Effector memory CD4-positive, alpha-beta T cell (primary cell): Measurements from ENCODE around the gene ZNF792.
"Not testable (repeated sequence)": the region's sequence is repeated elsewhere in the genome, so short reads cannot be mapped to it uniquely, and the experiment has no call there.

Experiments
- DNase-seq, 3 donors: peaks; one replicate each; pipeline ENCODE4 v3.0.0-alpha.2; 2020
- H3K27ac ChIP-seq: 2 replicates; pipeline ENCODE4 v1.7.0; 2013; ENCODE audit warnings: mild to moderate bottlenecking, low read length, moderate library complexity; ENCODE audit not compliant: insufficient read depth, poor library complexity, severe bottlenecking
- H3K27me3 ChIP-seq: replicated peaks from 2 replicates; pipeline ENCODE4 v1.7.0; 2013; ENCODE audit warnings: mild to moderate bottlenecking, low read length; ENCODE audit not compliant: insufficient read depth, control insufficient read depth, poor library complexity, severe bottlenecking
- H3K36me3 ChIP-seq: 2 replicates; pipeline ENCODE4 v1.7.0; 2013; ENCODE audit warnings: mild to moderate bottlenecking, low read length, moderate library complexity; ENCODE audit not compliant: control insufficient read depth, insufficient read depth
- H3K4me1 ChIP-seq: 2 replicates; pipeline ENCODE4 v1.7.0; 2013; ENCODE audit warnings: low read length, mild to moderate bottlenecking; ENCODE audit not compliant: control insufficient read depth, insufficient read depth, poor library complexity, severe bottlenecking
- H3K4me3 ChIP-seq: 2 replicates; pipeline ENCODE4 v1.7.0; 2013; ENCODE audit warnings: low read length, low read depth, mild to moderate bottlenecking; ENCODE audit not compliant: insufficient read depth, poor library complexity, severe bottlenecking
- H3K9me3 ChIP-seq: 2 replicates; pipeline ENCODE4 v1.7.0; 2013; ENCODE audit warnings: mild to moderate bottlenecking, low read length, moderate library complexity; ENCODE audit not compliant: control insufficient read depth

Gene ZNF792

DNA sequence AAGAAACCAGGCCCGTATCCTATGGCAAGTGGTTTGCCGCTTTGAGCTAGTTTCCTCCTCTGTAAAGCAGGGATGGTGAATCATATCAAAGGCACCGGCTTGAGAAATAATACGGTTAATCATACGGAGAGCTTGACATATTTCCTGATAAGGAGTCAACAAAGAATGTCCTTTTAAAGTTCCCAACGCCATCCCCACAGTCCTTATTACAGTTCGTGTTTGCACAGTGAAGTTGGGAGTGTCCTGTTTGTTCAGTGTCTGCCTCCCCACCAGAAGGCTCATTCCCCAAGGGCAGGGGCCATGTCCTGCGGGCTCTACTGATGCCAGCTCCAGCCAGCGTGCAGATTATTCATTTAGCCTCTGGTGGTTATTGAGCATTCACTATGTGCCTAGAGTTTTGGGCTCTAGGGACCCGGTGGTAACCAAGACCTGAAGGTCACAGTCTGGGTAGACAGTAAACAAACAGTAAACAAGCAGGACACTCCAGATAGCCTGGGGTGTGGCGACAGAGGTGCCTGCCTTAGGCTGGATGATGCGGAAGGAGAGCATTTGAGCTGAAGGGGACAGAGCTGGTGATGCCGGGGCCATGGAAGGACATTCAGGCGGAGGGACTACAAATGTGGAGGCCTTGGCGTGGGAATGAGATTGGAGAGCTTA lies 42.4 kb upstream of the ZNF792 start:
- H3K9me3 ChIP-seq: no peaks in the 10 kb centered on the region
- H3K4me3 ChIP-seq: no peak overlapping the region
- H3K4me1 ChIP-seq: peaks cover 37% of the 10 kb centered on the region
- DNase-seq: no peak
- peak overlapping the region; percentile 5 for H3K27ac ChIP-seq
- H3K36me3 ChIP-seq: peaks cover 35% of the 10 kb centered on the region
- H3K27me3 ChIP-seq: no peaks in the 10 kb centered on the region

DNA sequence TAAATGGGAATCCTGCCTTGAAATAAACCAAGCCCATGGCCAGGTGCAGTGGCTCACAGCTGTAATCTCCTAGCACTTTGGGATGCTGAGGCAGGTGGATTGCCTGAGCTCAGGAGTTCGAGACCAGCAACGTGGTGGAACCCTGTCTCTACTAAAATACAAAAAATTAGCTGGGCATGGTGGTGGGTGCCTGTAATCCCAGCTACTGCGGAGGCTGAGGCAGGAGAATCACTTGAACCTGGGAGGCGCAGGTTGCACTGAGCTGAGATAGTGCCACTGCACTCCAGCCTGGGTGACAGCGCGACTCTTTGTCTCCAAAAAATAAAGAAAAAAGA lies 41.9 kb upstream of the ZNF792 start:
- H3K4me1 ChIP-seq: peaks cover 37% of the 10 kb centered on the region
- peaks cover 33% of the 10 kb centered on the region for H3K36me3 ChIP-seq
- not testable (repeated sequence) for H3K9me3 ChIP-seq, DNase-seq, H3K4me3 ChIP-seq, H3K27me3 ChIP-seq
- H3K27ac ChIP-seq: peak overlapping the region; percentile 13

DNA sequence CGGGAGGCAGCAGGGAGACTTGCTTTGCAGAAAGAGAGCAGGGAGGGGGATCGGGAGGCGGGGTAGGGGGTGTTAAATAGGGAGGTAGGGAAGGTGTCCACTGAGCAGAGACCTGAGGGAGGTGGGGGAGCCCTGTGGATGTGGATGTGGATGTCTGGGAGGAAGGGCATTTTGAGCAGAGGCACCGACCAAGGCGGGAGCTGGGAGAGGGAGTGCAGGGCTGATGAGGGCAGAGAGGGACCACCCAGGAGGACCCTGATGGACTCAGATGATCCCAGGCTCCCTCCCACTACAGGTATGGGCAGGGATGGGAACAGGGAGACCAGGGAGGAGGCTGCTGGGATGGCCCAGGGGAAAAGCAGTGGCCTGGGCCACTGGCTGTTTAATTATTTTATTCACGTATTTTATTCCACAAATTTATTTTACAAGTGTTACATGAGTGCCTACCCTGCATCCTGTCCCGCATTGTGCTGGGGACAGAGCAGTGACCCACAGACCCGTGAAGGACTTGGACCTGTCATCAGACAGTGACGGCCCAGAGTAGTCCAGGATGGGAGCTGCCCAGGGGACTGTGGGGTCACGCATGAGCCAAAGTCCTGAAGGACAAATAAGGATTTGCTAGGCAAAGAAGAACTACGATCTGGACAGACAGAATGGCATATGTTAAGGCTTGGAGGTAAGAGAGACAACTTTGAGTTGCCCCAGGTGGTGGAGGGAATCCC lies 41.4 kb upstream of the ZNF792 start:
- H3K36me3 ChIP-seq: peaks cover 30% of the 10 kb centered on the region
- H3K27me3 ChIP-seq: no peaks in the 10 kb centered on the region
- peak overlapping the region; percentile 13 for H3K27ac ChIP-seq
- no peak overlapping the region for H3K4me3 ChIP-seq
- H3K9me3 ChIP-seq: no peaks in the 10 kb centered on the region
- peaks cover 36% of the 10 kb centered on the region for H3K4me1 ChIP-seq
- no peak for DNase-seq

DNA sequence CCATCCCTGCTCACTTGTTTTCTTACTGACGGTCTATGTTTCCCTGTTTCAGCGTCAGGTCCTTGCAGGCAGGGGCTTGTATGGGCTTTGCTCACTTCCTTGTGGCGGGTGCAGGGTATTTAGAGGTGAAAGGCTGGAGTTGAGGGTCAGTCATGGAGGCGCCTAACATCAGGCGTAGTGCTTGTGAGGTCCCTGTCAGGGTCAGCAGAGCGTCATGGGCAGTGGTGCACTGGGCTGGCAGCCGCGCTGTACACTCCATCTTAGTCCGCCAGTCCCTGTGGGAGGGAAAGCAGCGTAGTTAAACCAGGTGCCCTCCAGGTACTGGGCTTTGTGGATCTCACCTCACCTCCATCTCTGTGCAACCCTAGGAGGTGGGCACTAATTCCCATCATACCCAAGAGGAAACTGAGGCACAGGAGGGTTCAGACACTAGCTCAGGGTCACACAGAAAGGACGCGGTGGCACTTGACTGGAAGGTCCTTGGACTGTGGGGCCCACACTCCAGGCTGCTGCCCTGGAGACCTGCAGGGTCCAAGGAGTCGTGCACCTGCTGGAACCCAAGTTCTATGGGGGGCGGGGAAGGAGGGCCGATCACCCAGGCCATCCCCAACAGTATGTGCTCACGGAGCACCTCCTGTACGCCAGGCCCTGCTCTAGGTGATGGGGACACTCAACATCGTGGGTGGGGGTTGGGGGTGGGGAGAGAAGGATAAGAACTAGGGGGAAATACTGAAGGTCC lies 40.7 kb upstream of the ZNF792 start:
- Histone ChIP-seq H3K27ac (no peak overlapping the region), H3K4me3 (no peak overlapping the region)
- no peak for DNase-seq

DNA sequence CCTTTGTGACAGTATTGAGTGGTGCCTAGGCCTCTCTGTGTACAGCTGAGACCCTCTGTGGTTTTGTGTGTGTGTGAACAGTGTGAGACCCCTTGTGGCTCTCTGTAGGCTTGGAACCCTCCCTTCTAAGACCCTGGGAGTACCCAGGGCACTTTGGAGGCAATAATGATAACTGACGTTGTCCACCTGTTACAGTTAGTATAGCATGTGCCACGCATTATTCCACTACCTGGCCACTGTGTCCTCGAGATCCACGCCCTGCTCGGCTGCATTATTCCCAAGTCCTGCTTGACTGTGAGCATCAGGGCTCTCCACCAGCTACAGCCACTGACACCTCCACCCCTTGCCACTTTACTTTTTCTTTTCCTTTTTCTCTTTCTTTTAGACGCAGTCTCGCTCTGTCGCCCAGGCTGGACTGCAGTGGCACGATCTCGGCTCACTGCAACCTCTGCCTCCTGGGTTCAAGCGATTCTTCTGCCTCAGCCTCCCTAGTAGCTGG lies 38.1 kb upstream of the ZNF792 start:
- H3K9me3 ChIP-seq: no peaks in the 10 kb centered on the region
- H3K4me1 ChIP-seq: peaks cover 63% of the 10 kb centered on the region
- peaks cover 13% of the 10 kb centered on the region for H3K36me3 ChIP-seq
- H3K27me3 ChIP-seq: no peaks in the 10 kb centered on the region
- H3K27ac ChIP-seq: peak overlapping the region; percentile 87
- DNase-seq: no peak
- peak overlapping the region; percentile 71 for H3K4me3 ChIP-seq

More for the DNA sequence above, 40.7 kb upstream of the ZNF792 start:
- Histone ChIP-seq H3K4me1 (peaks cover 39% of the 10 kb centered on the region), H3K9me3 (no peaks in the 10 kb centered on the region), H3K27me3 (no peaks in the 10 kb centered on the region), H3K36me3 (peaks cover 22% of the 10 kb centered on the region)

DNA sequence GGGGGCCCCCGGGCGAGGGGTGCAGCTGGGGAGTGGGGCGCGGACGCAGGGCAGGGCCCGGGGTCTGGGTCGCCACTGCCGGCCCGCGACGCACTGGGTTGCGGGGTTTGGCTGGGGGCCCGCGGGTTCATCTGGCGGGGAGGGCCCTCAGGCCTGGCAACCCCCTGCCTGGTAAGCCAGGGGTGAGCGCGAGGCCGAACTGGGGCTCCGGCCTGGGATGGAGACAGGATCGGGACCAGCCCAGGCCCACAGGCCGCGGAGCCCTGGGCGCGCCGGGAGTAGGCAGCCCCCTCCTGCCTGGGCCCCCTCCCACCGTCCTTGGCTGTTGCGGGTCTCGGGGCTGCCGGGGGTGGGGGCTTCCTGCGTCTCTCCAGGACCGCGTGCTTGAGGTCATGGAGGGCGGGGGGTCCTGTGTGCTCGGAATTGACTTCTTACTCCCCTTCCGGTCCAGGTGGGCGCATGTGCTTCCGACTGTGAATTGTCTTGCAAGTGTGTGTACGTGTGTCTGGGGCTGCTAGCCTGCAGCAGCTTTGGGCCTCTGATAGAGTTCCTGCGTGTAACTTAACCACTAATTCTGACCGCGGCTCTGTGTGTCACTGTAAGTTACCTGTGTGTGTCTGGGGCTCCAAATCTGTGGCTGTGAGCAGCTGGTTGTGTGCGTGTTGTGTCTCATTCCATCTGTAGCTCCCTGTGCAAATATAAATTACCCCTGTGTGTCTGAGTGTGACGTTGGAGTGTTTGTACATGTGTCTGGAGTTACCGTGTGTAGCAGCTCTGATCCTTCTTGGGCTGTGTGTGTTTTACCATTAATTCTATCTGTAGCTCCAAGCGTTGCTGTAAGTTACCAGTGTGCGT lies 36.8 kb upstream of the ZNF792 start:
- H3K4me3 ChIP-seq: peak overlapping the region; percentile 71

DNA sequence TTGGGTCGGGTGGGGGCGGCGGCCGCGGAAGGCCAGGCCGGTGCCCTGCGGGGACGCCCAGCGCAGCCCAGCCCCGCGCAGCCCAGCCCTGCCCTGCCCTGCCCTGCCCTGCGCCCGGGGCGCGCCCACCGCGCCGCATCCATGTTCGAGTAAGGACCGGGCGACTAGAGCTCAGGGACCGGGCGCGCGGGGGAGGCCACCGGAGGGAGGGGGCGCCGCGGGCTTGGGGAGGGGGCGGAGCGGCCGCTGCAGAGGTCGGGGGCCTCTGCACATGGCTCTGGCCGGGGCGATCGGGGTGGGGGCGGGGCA lies 36.3 kb upstream of the ZNF792 start:
- H3K4me1 ChIP-seq: peaks cover 76% of the 10 kb centered on the region

More for the DNA sequence above, 36.8 kb upstream of the ZNF792 start:
- peaks cover 5% of the 10 kb centered on the region for H3K36me3 ChIP-seq
- no peaks in the 10 kb centered on the region for H3K9me3 ChIP-seq
- H3K4me1 ChIP-seq: peaks cover 74% of the 10 kb centered on the region
- peak; percentile 22 to 68 (median 51) for DNase-seq
- no peaks in the 10 kb centered on the region for H3K27me3 ChIP-seq
- peak overlapping the region; percentile 87 for H3K27ac ChIP-seq

DNA sequence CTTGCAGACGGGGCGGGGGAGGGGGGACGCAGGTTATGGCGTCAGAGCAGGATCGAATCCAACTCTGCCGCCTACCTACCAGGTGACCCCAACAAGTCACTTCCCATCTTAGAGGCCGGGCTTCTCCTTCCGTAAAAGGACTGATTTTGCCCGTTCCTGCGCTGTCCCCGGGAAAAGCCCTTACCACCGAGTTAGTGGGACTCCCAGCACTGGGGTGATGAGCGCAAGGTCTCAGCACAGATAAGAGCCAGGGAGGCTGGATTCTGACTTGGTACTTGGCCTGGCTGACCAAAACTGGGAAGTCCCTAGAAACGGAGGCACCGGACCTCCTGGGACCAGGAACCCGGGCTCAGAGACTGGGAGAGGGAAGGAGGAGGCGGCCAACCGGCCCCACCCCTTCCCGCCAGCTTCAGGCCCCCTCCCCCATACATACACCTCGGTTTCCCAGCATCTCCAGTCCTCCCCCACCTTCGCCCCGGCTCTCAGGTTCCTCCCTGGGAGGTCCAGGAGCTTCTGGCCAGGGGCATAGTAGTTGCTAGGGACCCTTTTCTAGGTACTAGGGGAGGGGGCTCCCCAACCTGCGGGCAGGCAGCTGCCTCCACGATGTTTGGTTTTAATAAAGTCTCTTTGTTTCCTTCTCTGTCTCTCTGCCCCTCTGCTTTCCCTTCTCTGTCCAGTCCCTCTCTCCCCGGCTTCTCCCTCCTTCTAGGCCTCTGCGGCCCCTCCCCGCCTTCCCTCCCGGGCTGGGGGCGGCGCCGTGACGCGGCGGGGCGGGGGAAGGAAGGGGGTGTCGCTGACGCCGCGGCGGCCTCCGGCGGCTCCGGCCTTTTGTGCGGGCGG lies 35.7 kb upstream of the ZNF792 start, which contains the start of gene GRAMD1A:
GRAMD1A (plus strand) TSS at position 826 of the 840 bp plus-strand sequence. CDS start 156 bp downstream, outside the sequence.
- Histone ChIP-seq H3K4me3 (peak within 1 kb of the TSS; percentile 71), H3K27me3 (no peaks in the 10 kb centered on the region), H3K9me3 (no peaks in the 10 kb centered on the region), H3K36me3 (no peaks in the 10 kb centered on the region), H3K27ac (peak within 1 kb of the TSS; percentile 87), H3K4me1 (peaks cover 73% of the 10 kb centered on the region)
- DNase-seq: peak; percentile 49 to 63 (median 57)

More for the DNA sequence above, 36.3 kb upstream of the ZNF792 start:
- no peak for DNase-seq
- H3K27me3 ChIP-seq: no peaks in the 10 kb centered on the region
- H3K27ac ChIP-seq: peak overlapping the region; percentile 87
- no peaks in the 10 kb centered on the region for H3K9me3 ChIP-seq
- peak overlapping the region; percentile 71 for H3K4me3 ChIP-seq
- no peaks in the 10 kb centered on the region for H3K36me3 ChIP-seq
